A549 (cell line): ENCODE results near the gene NAA38. TPM values are rescaled to one million over a fixed set of nuclear protein-coding genes. Genes with fewer than 3 reads are reported as not detected.

ENCODE experiments used
- ATAC-seq, 2 experiments: fragments of 200-7000 bp in 1 of 2; fragments of >200 bp in 1 of 2; cut with Nextera tagmentation in 1 of 2; cut with Tn5 transposase in 1 of 2; 3 replicates each; pipeline versions ENCODE4 v1.8.0 to v1.9.1; 2018 to 2020; ENCODE audit warnings: mild to moderate bottlenecking in 1 of 2, moderate library complexity in 1 of 2
- CTCF ChIA-PET: fragments of 300-600 bp; sonication (Branson Sonifier 250); formaldehyde crosslinking; extraction: SDS; loops from one replicate; lab custom pipeline; 2021; ENCODE audit warnings: antibody characterized with exemption, inconsistent platforms; lab: Yijun Ruan, JAX
- POLR2A ChIA-PET: fragments of 350-600 bp; formaldehyde crosslinking; extraction: SDS; loops from one replicate; lab custom pipeline; 2021; ENCODE audit warnings: antibody characterized with exemption, inconsistent platforms; lab: Yijun Ruan, JAX
- DNase-seq, 2 experiments: peaks; one replicate each; pipeline versions ENCODE4 v3.0.0 to v3.0.0-alpha.2; 2011 to 2016; ENCODE audit warnings: low read depth in 1 of 2, low spot score in 1 of 2
- FAIRE-seq: peaks from 2 replicates; lab custom pipeline; 2011; peaks lifted over from hg19 to GRCh38; lab: Jason Lieb, UNC
- H3K27ac ChIP-seq, 2 experiments: fragments of >200 bp; sonication (Bioruptor Twin); formaldehyde crosslinking; 3 replicates each; pipeline ENCODE4 v1.5.1; 2016 to 2017
- H3K4me1 ChIP-seq: fragments of >200 bp; sonication (Bioruptor Twin); formaldehyde crosslinking; 3 replicates; pipeline ENCODE4 v1.6.1; 2016
- H3K4me2 ChIP-seq: fragments of >200 bp; sonication (Bioruptor Twin); formaldehyde crosslinking; 3 replicates; pipeline ENCODE4 v1.6.1; 2016
- H3K4me3 ChIP-seq: fragments of >200 bp; sonication (Bioruptor Twin); formaldehyde crosslinking; 3 replicates; pipeline ENCODE4 v1.5.1; 2016
- H3K9me3 ChIP-seq: fragments of >200 bp; sonication (Bioruptor Twin); formaldehyde crosslinking; 3 replicates; pipeline ENCODE4 v1.6.1; 2016
- BHLHE40 ChIP-seq: IDR thresholded peaks from 2 replicates; pipeline ENCODE4 v1.6.1; 2012; ENCODE audit warnings: low read depth, low read length, inconsistent platforms
- CBX8 ChIP-seq: fragments of 200-600 bp; sonication (generic); IDR thresholded peaks from 2 replicates; pipeline ENCODE4 v1.6.1; 2016
- CEBPB ChIP-seq, 2 experiments: fragments of >200 bp in 1 of 2; sonication (Bioruptor Twin) in 1 of 2; formaldehyde crosslinking in 1 of 2; IDR thresholded peaks; 2 replicates each; pipeline ENCODE4 v1.6.1; 2012 to 2016
- CHD2 ChIP-seq: fragments of 150-350 bp; IDR thresholded peaks from 2 replicates; pipeline ENCODE4 v1.6.1; 2014; ENCODE audit warnings: low read length; ENCODE audit not compliant: partially characterized antibody
- CHD4 ChIP-seq: fragments of 200-600 bp; sonication (generic); IDR thresholded peaks from 2 replicates; pipeline ENCODE4 v1.6.1; 2016; ENCODE audit warnings: antibody characterized with exemption, mild to moderate bottlenecking, borderline replicate concordance
- EHF ChIP-seq: fragments of 250-450 bp; sonication (Bioruptor Pico); IDR thresholded peaks from 2 replicates; pipeline ENCODE4 v1.5.0; 2020; ENCODE audit warnings: mild to moderate bottlenecking
- EHMT2 ChIP-seq: fragments of 200-600 bp; sonication (generic); IDR thresholded peaks from 2 replicates; pipeline ENCODE4 v1.6.1; 2016; ENCODE audit warnings: antibody characterized with exemption, low read depth, mild to moderate bottlenecking, moderate library complexity
- GATA3 ChIP-seq: IDR thresholded peaks from 2 replicates; pipeline ENCODE4 v1.6.1; 2012; ENCODE audit warnings: borderline replicate concordance
- HDAC2 ChIP-seq: fragments of 200-600 bp; sonication (generic); IDR thresholded peaks from 2 replicates; pipeline ENCODE4 v1.6.1; 2016
- HEYL ChIP-seq: fragments of 250-450 bp; sonication (Bioruptor Pico); IDR thresholded peaks from 2 replicates; pipeline ENCODE4 v1.8.0; 2021; ENCODE audit warnings: mild to moderate bottlenecking, moderate library complexity
- HOXB13 ChIP-seq: fragments of 250-450 bp; sonication (Bioruptor Pico); IDR thresholded peaks from 2 replicates; pipeline ENCODE4 v1.5.0; 2020; ENCODE audit warnings: low read depth, mild to moderate bottlenecking, moderate library complexity
- HOXB5 ChIP-seq: fragments of 250-450 bp; sonication (Bioruptor Pico); IDR thresholded peaks from 2 replicates; pipeline ENCODE4 v1.5.0; 2020; ENCODE audit warnings: mild to moderate bottlenecking, moderate library complexity
- MAFK ChIP-seq: fragments of 450-650 bp; IDR thresholded peaks from 2 replicates; pipeline ENCODE4 v1.6.1; 2014; ENCODE audit not compliant: partially characterized antibody
- MAZ ChIP-seq: fragments of 150-350 bp; IDR thresholded peaks from 2 replicates; pipeline ENCODE4 v1.6.1; 2014; ENCODE audit warnings: antibody characterized with exemption, low read depth, low read length, borderline replicate concordance
- NR3C1 ChIP-seq: fragments of >200 bp; sonication (Bioruptor Twin); formaldehyde crosslinking; IDR thresholded peaks from 3 replicates; pipeline ENCODE4 v1.6.1; 2017
- PBX3 ChIP-seq: IDR thresholded peaks from 2 replicates; pipeline ENCODE4 v1.6.1; 2012
- REST ChIP-seq: fragments of 200-600 bp; sonication (generic); IDR thresholded peaks from 2 replicates; pipeline ENCODE4 v1.6.1; 2016; ENCODE audit warnings: antibody characterized with exemption, mild to moderate bottlenecking, moderate library complexity
- SMC3 ChIP-seq: fragments of >200 bp; sonication (Bioruptor Twin); formaldehyde crosslinking; IDR thresholded peaks from 3 replicates; pipeline ENCODE4 v1.6.1; 2018; ENCODE audit warnings: inconsistent platforms
- TFCP2L1 ChIP-seq: fragments of 250-450 bp; sonication (Bioruptor Pico); IDR thresholded peaks from 2 replicates; pipeline ENCODE4 v1.5.0; 2021; ENCODE audit warnings: mild to moderate bottlenecking
- ZFP36 ChIP-seq: fragments of 450-650 bp; IDR thresholded peaks from 2 replicates; pipeline ENCODE4 v1.6.1; 2014; ENCODE audit warnings: borderline replicate concordance; ENCODE audit not compliant: partially characterized antibody
- WGBS: methylation state at CpG from one replicate; pipeline ENCODE4 v1.1.6; 2017; ENCODE audit errors: missing lambda C conversion rate; 5-methylcytosine and 5-hydroxymethylcytosine counted together
- polyA plus RNA-seq, 4 experiments: library from polyadenylated mRNA; depleted of rRNA in 3 of 4; stranded (reverse); fragments of >200 nt; fragmentation: RNase III in 1 of 4; extraction: RNeasy Plus Mini Kit Qiagen cat#74134 plus additional on column Dnase treatment in 1 of 4; gene quantifications; 2 replicates in 3 of 4; 3 replicates in 1 of 4; pipeline ENCODE4 v1.2.3, GENCODE V29; 2011 to 2017

NAA38 gene
- polyA plus RNA-seq, 2 of the 4 experiments (the other 2 are of a cell fraction) = 102 to 287 TPM

- TF ChIP-seq GATA3 = peak; percentile 35; the same call in 1 of the 2 replicates
These were observed 5.7 kb downstream of the NAA38 start (continued) for GRCh38 chr17:7851438-7852261.

GRCh38 chr17:7850701-7851437 is 6.5 kb downstream of the NAA38 start:
- H3K9me3 ChIP-seq = no peaks in the 10 kb centered on the region
- no peak overlapping the region for H3K4me3 ChIP-seq
- no peak for FAIRE-seq
- TF ChIP-seq CHD4 = no peak
- no peak for TF ChIP-seq PBX3
- TF ChIP-seq GATA3 = no peak
- TF ChIP-seq ZFP36 = no peak
- TF ChIP-seq HOXB5 (CRISPR knock-in tag) = no peak
- TF ChIP-seq EHF (CRISPR knock-in tag) = no peak
- no peak for TF ChIP-seq BHLHE40
- TF ChIP-seq NR3C1 = no peak
- TF ChIP-seq CEBPB (IDR thresholded peaks at IDR 0.05) = no peak
- no peak for TF ChIP-seq SMC3
- TF ChIP-seq CHD2 = no peak
- no peak for TF ChIP-seq HDAC2
- TF ChIP-seq REST = no peak
- TF ChIP-seq HOXB13 (CRISPR knock-in tag) = no peak
- TF ChIP-seq MAZ = no peak
- no peak for TF ChIP-seq MAFK
- TF ChIP-seq EHMT2 = no peak
- TF ChIP-seq HEYL (CRISPR knock-in tag) = no peak
- TF ChIP-seq TFCP2L1 (CRISPR knock-in tag) = no peak
- no peak for TF ChIP-seq CBX8
- H3K4me2 ChIP-seq = peak overlapping the region; percentile 61
- 89% methylated on average over 17 of the region's 17 CpGs for WGBS
- POLR2A ChIA-PET = interaction anchor here (0.5 to 1.7 kb wide), 4 partner anchors 9 to 45 kb away, joined by 3 to 5 read pairs (median 4); partner anchors contain the start of gene KDM6B
- no peak overlapping the region for H3K27ac ChIP-seq
- no peak for DNase-seq
- ATAC-seq = peak; percentile 1; a peak in 3 of 6 replicates
- CTCF ChIA-PET = interaction anchor here (0.6 to 25.1 kb wide), 23 partner anchors 8 to 268 kb away, joined by 3 to 677 read pairs (median 4); partner anchors contain the start of genes CHD3 and KDM6B
- H3K4me1 ChIP-seq = peaks cover 17% of the 10 kb centered on the region; the same call in 2 of the 3 replicates
